Lower leg skin (tissue), 4 donors: ENCODE data around the gene PLAAT3. TPM values are rescaled to one million over a fixed set of nuclear protein-coding genes. Genes with fewer than 3 reads are reported as not detected.
"Not testable (repeated sequence)": the region's sequence is repeated elsewhere in the genome, so short reads cannot be mapped to it uniquely, and the experiment has no call there.

Source experiments
- DNase-seq, 2 donors: peaks; one replicate each; pipeline ENCODE4 v3.0.0-alpha.2; 2019; ENCODE audit warnings: low spot score in 2 of 2
- H3K4me3 ChIP-seq: fragments of 200-600 bp; sonication (generic); 2 replicates; pipeline ENCODE4 v1.5.1; 2017; ENCODE audit warnings: mild to moderate bottlenecking, low read depth; ENCODE audit not compliant: poor library complexity, severe bottlenecking
- POLR2A ChIP-seq, 2 donors: fragments of 450-650 bp; IDR thresholded peaks; one replicate each; pipeline ENCODE4 v1.6.1; 2016 to 2017; ENCODE audit warnings: antibody characterized with exemption in 2 of 2, mild to moderate bottlenecking in 1 of 2, moderate library complexity in 1 of 2
- whole genome bisulfite sequencing, 2 donors: methylation state at CpG; one replicate each; pipeline ENCODE4 v1.1.5; 2018; 5-methylcytosine and 5-hydroxymethylcytosine counted together
- intact Hi-C: fragments of 100-400 bp; cut with DNase I; formaldehyde crosslinking; loops from one replicate; pipeline ENCODE4 v1.15.0; 2023; ENCODE audit warnings: low total_unique reads
- total RNA-seq, 4 donors: library from RNA; depleted of rRNA; stranded (reverse); fragments of >200 nt; gene quantifications; one replicate each; pipeline ENCODE4 v1.1.0, GENCODE V29; 2016
- TF ChIP-seq, protein P1 (sequence below), 3 donors: fragments of 450-650 bp; IDR thresholded peaks; one replicate each; pipeline ENCODE4 v1.5.1; 2016; ENCODE audit warnings: antibody characterized with exemption in 3 of 3, mild to moderate bottlenecking in 3 of 3, moderate library complexity in 2 of 3

Gene PLAAT3
- total RNA-seq, 4 donors from 2014 or later: 9.8 to 15.1 (median 12.3) TPM

DNA sequence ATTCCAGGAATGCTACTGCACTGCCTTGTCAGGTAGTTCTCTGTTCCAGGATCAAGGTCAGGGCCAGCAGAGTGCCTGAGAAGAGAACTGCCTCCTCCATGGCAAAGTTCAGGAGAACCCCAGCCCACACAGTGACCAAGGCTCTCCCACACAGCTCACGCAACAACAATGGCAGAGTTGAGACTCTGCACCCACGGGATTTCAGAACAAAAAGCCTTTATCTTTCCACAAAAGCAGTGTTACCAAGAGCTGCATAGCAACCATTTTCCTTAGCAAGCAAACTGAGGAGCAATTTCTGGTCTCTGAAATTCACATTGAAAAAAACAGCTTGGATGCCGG is 11.1 kb downstream of the PLAAT3 start:
- H3K4me3 ChIP-seq: no peak overlapping the region
- peak in 1 of 2 donors; percentile 57 for DNase-seq
- intact Hi-C loops: no loop called here
- TF ChIP-seq, protein P1, sequence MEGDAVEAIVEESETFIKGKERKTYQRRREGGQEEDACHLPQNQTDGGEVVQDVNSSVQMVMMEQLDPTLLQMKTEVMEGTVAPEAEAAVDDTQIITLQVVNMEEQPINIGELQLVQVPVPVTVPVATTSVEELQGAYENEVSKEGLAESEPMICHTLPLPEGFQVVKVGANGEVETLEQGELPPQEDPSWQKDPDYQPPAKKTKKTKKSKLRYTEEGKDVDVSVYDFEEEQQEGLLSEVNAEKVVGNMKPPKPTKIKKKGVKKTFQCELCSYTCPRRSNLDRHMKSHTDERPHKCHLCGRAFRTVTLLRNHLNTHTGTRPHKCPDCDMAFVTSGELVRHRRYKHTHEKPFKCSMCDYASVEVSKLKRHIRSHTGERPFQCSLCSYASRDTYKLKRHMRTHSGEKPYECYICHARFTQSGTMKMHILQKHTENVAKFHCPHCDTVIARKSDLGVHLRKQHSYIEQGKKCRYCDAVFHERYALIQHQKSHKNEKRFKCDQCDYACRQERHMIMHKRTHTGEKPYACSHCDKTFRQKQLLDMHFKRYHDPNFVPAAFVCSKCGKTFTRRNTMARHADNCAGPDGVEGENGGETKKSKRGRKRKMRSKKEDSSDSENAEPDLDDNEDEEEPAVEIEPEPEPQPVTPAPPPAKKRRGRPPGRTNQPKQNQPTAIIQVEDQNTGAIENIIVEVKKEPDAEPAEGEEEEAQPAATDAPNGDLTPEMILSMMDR (IDR thresholded peaks at IDR 0.05): no peak
- no peak for TF ChIP-seq POLR2A (IDR thresholded peaks at IDR 0.05)
- 45 to 67% methylated on average over 3 of the region's 3 CpGs for WGBS, 2 donors

DNA sequence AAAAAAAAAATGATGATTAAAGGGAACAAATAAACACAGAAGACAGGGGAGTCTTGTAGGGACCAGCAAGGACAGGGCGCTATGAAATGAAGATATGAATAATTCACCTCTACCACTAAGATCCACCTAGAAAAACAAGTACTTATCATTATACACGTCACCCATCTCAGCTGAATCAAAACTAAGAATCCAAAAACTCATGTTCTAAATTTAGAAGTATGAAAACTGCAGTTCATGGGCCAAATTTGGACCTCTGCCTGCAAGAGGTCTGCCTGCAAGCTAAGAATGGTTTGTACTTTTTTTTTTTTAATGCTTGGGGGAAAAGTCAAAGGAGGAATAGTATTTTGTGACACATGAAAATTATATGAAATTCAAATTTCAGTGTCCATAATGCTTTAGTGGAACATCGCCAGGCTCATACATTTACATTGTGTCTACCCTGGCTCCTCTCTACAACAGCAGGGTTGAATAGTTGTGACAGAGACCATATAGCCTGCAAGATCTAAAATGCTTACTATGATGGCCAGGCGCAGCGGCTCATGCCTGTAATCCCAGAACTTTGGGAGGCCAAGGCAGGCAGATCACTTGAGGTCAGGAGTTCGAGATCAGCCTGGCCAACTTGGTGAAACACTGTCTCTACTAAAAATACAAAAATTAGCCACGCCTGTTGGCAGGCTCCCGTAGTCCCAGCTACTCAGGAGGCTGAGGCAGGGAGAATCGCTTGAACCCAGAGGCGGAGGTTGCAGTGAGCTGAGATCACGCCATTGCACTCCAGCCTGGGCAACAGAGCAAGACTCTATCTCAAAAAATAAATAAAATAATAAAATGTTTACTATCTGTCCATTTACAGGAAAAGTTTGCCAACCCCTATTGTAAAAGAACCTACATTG is 11.7 kb downstream of the PLAAT3 start:
- 80 to 85% methylated on average over 11 of the region's 11 CpGs for WGBS, 2 donors

DNA sequence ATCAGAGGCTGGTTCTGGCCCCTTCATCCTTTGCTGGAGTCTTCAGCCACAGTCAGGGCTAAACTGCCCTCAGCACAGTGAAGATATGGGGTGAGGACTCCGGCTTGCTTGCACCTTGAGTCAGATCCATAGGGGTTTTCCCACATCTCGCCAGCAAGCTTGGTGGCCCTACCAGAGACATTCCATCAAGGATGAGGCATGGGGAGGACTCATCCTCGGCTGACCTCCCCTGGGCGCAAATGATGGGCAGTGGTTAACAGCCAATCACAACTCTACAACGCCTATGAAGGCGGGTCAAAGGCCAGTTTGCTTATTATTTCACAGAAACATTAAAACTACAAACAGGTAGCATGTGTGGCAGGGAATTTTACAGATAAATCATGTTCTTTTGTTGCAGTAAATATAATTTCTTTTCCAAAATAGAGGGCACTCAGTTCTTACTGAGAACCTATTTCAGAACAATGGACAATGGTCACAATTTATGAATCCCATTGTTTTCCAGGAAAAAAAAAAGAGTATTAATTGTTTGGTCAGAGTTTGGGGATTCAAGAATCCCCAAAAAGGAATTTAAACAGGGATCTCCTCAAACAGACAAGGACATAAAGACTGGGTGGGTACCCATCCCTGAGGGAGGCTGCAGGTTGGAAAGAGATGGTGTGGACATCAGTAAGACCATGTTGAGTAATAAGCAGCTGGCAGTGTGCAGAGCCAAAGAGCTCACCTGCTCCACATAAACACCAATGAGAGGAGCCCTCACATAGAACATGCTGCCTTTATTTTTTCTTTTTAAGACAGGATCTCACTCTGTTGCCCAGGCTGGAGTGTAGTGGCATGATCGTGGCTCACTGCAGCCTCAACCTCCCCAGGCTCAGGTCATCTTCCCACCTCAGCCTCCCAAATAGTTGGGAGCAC is 14.8 kb downstream of the PLAAT3 start:
- no peak for TF ChIP-seq POLR2A (IDR thresholded peaks at IDR 0.05)
- TF ChIP-seq, protein P1 (IDR thresholded peaks at IDR 0.05): no peak
- no peak overlapping the region for H3K4me3 ChIP-seq
- intact Hi-C loops: no loop called here
- DNase-seq: peak in 1 of 2 donors; percentile 53
- WGBS, 2 donors: 77 to 87% methylated on average over 7 of the region's 7 CpGs

More for the DNA sequence above, 11.7 kb downstream of the PLAAT3 start:
- peak in 1 of 2 donors; percentile 14 for DNase-seq
- intact Hi-C loops, H3K4me3 ChIP-seq: not testable (repeated sequence)

DNA sequence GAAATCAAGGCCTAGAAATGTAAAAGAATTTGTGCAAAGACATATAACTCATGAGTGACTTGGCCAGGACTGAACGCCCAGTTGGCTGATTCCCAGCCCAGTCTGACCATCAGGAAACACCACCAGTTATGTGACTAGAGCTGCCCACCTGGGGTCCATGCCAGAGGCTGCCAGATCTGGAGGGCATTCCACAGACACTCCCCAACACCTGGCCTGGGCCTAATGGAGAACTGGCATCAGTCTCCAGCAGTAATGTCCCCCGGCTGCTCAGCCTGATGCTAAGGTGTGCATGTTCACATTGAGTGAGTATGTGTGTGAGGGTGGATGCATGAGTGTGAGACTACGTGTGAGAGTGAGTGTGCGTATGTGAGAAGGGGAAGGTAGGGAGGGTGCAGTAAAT is 15.7 kb downstream of the PLAAT3 start:
- DNase-seq: peak in 1 of 2 donors; percentile 65

DNA sequence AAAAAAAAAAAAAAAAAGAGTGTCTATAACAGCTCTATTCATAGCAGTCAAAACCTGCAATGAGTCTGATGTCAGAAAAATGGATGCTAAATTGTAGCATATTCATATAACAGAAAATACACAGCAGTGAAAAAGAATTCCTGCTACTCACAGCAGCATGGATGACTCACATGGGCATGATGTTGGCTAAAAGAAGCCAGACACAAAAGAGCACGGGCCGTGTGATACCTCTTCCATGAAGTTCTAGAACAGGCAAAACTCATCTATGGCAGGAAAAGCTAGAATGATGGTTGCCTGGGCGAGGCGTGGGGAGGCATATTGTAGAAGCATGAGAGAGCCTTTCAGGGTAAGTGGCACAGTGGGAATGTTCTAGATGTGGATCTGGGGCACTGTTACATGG is 18.9 kb downstream of the PLAAT3 start:
- H3K4me3 ChIP-seq: no peak overlapping the region
- WGBS, 2 donors: 79 to 84% methylated on average over 4 of the region's 4 CpGs
- intact Hi-C loops: no loop called here
- TF ChIP-seq, protein P1 (IDR thresholded peaks at IDR 0.05): no peak
- no peak for TF ChIP-seq POLR2A (IDR thresholded peaks at IDR 0.05)
- DNase-seq: no peak

More for the DNA sequence above, 15.7 kb downstream of the PLAAT3 start:
- 83 to 84% methylated on average over 4 of the region's 4 CpGs for WGBS, 2 donors
- intact Hi-C loops: no loop called here
- H3K4me3 ChIP-seq: no peak overlapping the region
- TF ChIP-seq, protein P1 (IDR thresholded peaks at IDR 0.05): no peak
- no peak for TF ChIP-seq POLR2A (IDR thresholded peaks at IDR 0.05)

DNA sequence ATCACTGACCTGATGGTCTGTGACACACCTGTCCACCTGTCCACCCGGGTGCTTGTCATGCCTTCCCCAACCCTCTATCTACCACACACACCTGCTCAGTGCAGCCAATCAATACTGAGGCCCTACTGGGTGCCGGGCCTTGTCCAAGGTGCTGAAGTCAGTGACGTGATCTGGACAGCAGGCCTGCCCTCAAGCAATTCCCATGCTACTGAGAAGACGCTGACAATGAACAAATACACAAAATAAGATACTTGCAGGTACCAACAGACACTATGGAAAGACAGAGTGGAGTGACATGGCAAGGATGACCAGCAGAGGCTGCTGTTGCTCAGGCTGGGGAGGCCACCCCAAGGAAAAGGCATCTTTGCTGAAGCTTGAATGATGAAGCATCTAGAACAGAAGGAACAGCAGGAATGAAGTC is 21.2 kb downstream of the PLAAT3 start:
- TF ChIP-seq, protein P1 (IDR thresholded peaks at IDR 0.05): no peak
- no peak for TF ChIP-seq POLR2A (IDR thresholded peaks at IDR 0.05)
- intact Hi-C loops: no loop called here
- WGBS, 2 donors: 73 to 80% methylated on average over 4 of the region's 4 CpGs
- no peak overlapping the region for H3K4me3 ChIP-seq
- DNase-seq: no peak
